Kidney capillary endothelial cell (primary cell): ENCODE measurements around the gene RASSF8.
A peak's percentile ranks its signal among the peaks of the same experiment; 100 is the strongest.

ENCODE experiments used
- DNase-seq: peaks from one replicate; pipeline ENCODE4 v3.0.0-alpha.2; 2018; ENCODE audit warnings: low spot score

Gene RASSF8

GRCh38 chr12:26058818-26059217 lies 100.3 kb downstream of the RASSF8 start:
- no peak for DNase-seq

- no peak for DNase-seq
Observed at GRCh38 chr12:26062006-26062405, 103.5 kb downstream of the RASSF8 start.

- DNase-seq = no peak
Observed at GRCh38 chr12:26062566-26062965, 104.1 kb downstream of the RASSF8 start.

GRCh38 chr12:26065451-26065850 lies 107.0 kb downstream of the RASSF8 start:
- DNase-seq = no peak

- no peak for DNase-seq
Observed at GRCh38 chr12:26068503-26068902, 110.0 kb downstream of the RASSF8 start.

GRCh38 chr12:26069796-26070195 lies 111.3 kb downstream of the RASSF8 start:
- no peak for DNase-seq

- DNase-seq = no peak
Observed at GRCh38 chr12:26077915-26078702, 119.6 kb downstream of the RASSF8 start.

GRCh38 chr12:26080911-26081310 lies 122.4 kb downstream of the RASSF8 start:
- no peak for DNase-seq

- no peak for DNase-seq
Observed at GRCh38 chr12:26086936-26087335, 128.5 kb downstream of the RASSF8 start.

- DNase-seq = no peak
Observed at GRCh38 chr12:26088998-26089397, 130.5 kb downstream of the RASSF8 start.

GRCh38 chr12:26090836-26091510 lies 132.5 kb downstream of the RASSF8 start:
- no peak for DNase-seq

GRCh38 chr12:26091822-26092221 lies 133.3 kb downstream of the RASSF8 start:
- no peak for DNase-seq

GRCh38 chr12:26092346-26093105 lies 134.0 kb downstream of the RASSF8 start:
- DNase-seq = no peak

- no peak for DNase-seq
Observed at GRCh38 chr12:26095186-26095585, 136.7 kb downstream of the RASSF8 start.

GRCh38 chr12:26096036-26096435 lies 137.6 kb downstream of the RASSF8 start:
- DNase-seq = no peak

GRCh38 chr12:26097046-26097878 lies 138.8 kb downstream of the RASSF8 start:
- peak; percentile 62 for DNase-seq

GRCh38 chr12:26100666-26101349 lies 142.3 kb downstream of the RASSF8 start:
- no peak for DNase-seq

GRCh38 chr12:26101350-26101734 lies 142.9 kb downstream of the RASSF8 start:
- DNase-seq = no peak

GRCh38 chr12:26101763-26102162 lies 143.3 kb downstream of the RASSF8 start:
- DNase-seq = no peak

- DNase-seq = no peak
Observed at GRCh38 chr12:26102953-26103352, 144.5 kb downstream of the RASSF8 start.

GRCh38 chr12:26106347-26106746 lies 147.9 kb downstream of the RASSF8 start:
- DNase-seq = no peak
